T1000 (cell line): ENCODE measurements around the gene IQCE.

Experiments
- DNase-seq: peaks from one replicate; lab custom pipeline; 2025; ENCODE audit warnings: mixed read lengths; lab: John Stamatoyannopoulos, UW

The IQCE gene

DNA sequence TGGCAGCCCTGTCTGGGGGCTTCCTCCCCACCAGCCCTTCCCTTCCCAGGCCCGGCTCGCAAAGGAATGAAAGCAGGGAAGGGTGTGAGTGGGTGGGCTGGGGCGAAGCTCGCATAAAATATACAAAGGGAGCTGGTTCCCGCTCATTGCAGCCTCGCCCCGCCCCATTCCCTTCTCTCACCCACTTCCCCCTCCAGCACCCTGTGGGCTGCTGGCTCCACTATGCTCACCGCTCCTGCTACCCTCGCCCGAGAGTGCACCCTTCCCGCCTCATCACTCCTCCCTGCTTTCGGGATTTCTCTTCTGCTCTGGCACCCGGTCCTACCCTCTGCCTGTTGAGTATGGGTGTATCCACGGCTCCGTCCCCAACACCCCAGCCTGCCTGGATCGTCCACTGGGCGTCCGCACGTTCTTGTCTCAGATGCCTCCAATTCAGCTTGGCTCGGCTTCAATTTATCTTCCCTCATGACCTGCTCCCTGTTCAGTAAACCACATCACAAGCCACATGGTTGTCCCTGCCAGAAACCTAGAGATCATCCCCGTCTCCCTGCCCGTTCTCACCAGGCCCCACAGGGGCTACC is 58.6 kb downstream of the IQCE start:
- DNase-seq = no peak

DNA sequence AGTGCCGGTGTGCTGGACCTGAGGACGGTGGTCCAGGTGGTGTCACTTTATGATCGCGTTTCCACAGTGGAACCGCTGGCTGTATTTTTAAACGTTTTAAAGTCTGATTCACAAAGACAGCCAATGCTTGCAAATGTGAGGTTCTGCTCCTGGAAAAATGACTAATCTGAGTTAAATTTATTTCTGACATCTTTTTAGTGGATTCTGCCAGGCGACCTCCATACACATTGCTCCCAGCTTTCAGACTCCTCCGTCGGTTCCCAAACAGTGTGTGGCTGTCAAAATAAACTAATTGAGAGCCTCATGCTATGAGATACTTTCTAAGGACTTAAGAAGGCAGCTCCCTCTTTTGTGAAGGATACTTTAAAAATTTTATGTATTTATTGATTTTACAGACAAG is 60.3 kb downstream of the IQCE start:
- no peak for DNase-seq

DNA sequence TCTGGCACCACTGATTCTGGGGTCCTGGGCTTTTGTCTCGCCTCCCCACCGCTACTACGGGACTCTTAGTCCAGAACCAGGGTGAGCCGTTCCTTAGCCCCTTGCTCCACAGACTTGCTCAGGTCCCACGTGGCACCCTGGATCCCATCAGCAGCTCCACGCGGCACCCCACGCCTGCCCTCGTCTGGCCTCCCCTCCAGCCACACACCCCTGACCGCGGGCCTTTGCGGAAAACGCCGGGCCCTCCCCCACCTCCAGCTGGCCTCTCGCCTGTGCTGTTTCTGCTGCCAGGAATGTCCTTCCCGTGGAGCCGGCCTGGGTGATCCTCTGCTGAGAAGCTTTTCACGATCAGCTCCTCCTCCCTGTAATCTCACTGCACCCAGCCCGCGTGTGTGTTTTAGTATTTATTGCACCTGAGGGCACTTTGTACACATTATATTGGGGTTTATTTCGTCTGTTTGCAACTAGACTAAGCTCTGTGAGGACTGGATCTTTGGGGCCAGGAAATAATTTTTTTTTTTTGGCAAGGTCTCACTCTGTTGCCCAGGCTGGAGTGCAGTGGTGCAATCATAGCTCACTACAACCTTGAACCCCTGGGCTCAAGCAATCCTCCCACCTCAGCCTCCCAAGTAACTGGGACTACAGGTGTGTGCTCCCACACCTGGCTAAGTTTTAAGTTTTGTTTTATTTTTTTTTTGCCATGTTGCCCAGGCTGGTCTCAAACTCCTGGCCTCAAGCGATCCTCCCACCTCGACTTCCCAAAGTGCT is 62.5 kb downstream of the IQCE start:
- DNase-seq = no peak

DNA sequence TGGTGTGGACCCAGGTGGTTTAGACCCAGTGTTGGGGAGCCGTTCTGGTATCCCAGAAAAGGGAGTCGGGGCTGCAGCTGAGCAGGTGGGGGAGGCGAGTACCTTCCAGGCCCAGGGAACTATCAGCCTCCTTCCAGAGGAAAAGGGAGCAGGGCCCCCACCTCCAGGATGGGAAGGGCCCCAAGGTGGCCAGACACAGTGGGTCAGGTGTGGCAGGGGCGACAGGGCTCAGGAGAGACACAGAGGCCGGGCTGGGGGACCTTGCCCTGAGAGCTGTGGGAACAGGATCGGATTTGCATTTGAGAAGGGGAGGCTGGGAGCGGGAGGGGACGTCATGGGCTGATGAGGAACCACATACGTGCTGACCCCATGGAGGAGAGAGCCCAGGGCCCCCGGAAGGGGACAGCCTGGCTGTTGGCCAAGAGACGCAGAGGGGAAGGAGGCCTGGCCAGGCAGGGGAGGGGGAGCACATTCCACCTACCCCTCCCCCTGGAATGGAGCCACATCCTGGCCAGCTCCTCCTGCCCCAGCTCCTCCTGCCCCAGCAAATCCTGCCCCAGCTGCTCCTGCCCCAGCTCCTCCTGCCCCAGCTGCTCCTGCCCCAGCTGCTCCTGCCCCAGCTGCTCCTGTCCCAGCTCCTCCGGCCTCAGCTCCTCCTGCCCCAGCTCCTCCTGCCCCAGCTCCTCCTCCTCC is 63.3 kb downstream of the IQCE start:
- DNase-seq = no peak

DNA sequence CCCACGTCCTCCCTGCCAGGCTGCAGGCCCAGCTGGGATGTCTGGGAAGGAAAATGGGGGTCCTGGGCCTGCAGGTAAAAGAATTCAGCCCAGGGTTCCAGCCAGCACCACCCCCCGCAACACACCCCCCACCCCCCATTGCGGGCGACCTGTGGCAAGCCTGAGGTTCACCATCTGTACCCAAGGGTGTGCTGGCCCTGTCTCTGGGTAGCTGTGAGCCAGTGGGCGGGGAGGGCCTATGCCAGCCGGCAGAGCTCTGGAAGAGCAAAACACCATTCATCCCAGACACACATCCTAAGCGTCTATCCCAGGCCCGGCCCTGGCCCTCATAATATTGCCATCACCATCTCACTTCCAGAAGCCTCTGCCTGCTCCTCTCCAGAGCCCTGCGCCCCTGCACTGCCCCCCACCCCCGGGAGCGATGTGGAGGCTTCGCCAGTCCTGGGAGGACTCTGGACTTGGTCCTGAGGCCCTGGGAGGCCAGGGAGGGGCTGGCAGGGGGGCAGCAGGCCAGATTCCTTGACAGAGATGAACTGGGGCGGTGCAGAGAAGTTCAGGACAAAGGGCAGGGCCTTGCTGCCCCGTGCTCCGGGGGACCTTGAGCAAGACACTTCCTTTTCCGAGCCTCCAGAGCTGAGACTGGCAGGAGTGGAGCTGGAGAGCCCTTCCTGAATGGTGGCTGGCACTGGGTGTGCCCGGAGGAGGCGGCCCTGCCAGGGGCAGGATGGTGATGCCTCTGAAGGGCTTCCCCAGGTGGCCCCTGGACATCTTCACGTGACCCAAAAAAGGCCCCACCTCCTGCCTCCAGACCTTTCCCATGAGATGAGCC is 64.3 kb downstream of the IQCE start:
- DNase-seq = no peak

DNA sequence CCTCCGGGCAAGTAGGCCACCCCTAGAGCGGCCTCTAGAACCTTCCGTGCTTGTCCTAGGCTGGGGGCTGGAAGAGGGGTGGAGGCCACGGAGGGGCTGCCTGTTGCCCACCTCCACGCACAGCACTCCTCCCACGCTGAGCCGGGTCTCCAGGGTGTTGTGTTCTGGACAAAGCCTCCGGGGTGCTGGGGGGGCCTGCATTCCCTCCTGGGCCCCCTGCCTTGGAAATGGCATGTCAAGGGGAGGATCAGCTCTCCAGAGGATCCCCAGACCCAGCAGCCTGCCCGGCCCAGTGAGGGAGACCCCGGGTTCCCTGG is 64.9 kb downstream of the IQCE start:
- no peak for DNase-seq

DNA sequence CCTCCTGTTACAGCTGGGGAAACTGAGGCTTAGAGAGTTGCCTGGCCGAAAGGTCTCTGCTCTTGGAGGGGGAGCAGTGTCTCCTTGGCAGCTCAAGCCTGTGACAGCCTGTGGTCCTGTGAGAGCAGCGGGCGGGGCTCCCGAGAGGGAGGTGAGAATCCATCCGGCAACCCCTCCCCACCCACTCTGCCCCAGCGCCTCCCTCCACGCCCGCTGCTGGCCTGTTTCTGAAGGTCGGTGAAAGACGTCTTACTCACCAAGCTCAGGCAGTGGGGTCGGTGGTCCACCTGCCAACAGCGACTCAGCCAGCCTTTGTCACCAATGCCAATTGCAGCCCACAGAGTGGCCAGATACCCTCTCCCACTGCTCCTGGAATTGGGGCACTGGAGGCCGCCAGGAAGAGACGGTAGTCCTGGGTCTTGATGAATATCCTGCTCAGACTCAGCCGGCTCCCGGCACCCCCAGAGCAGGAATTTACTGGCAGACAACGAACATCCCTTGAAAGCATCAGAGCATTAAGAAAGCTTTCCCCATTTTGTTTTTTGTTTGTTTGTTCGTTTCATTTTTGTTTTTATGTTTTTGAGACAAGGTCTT is 65.6 kb downstream of the IQCE start:
- no peak for DNase-seq

DNA sequence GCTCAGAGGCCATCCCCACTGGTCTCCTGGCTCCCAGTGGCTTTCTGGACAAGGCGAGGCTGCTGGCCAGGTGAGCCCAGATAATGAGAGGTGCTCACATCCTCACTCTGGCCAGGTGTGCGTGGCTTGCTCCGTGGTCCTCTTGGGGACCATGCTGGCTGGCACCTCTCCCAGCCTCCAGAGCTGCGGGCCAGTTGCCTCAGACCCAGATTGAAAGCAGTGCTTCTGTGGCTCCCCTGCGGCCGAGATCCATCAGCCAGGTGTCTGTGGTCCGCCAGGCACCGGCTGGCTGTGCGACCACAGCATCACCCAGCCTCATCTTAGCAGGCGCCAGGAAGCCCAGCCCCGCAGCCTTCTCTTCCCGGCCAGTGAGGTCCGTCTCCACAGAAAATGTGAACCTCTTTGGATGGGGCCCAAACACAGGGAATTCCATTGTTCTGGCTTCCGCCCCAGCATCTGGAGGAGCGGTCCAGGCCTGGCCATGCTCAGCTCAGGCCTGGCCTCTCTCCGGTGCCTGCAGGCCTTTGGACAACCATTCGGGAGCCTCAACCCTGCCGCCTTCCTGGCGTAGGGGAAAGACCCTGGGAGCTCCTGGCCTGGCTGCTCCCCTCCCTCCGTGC is 67.8 kb downstream of the IQCE start:
- no peak for DNase-seq

DNA sequence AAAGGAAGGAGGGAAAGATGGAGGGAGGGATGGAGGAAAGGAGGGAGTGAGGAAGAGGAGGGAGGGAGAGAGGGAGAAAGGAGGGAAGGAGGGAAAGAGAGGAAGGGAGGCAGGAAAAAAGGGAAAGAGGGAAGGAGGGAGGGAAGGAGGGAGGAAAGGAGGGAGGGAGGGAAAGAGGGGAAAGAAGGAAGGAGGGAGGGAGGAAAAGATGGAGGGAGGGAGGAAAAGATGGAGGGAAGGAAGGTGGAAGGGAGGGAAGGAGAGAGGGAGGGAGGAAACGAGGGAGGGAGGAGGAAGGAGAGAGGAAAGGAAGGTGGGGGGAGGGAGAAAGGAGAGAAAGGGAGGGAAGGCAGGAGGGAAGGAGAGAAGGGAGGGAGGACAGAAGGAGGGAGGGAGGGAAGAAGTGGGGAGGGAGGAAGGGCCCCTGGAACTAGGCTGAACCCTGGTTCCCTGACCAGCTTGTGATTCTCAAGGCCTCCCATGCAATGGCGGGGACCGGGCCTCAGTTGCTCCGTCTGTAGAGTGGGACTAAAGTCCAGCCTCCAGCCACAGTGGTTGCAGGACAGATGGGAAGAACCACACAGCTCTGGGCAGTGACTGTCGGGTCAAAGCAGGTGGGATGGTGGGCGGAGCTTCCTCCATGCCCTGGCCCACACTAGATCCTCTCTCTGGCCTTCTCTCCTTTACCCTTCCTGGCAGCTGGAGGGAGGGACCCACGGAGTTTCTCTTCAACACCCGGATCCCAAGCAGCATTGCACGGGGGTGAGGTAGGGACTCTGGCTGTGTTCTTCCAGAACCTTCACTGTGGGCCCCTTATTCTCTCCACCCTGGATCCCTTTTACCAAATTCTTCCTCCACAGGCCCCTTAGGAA is 68.7 kb downstream of the IQCE start:
- no peak for DNase-seq

DNA sequence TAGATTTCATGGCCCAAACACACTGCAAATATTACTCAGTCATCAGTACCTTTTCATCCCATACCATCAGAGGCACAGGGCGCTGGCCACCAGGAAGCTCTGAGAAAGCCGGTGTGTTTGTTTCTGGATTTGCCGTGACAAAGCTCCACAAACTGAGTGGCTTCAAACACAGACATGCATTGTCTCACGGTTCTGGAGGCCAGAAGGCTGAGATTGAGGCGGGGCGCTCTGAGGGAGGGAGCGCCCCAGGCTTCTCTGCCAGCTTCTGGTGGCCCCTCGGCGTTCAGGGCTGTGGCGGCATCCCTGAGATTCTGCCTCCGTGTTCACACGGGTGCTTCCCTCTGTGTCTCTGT is 69.3 kb downstream of the IQCE start:
- no peak for DNase-seq

DNA sequence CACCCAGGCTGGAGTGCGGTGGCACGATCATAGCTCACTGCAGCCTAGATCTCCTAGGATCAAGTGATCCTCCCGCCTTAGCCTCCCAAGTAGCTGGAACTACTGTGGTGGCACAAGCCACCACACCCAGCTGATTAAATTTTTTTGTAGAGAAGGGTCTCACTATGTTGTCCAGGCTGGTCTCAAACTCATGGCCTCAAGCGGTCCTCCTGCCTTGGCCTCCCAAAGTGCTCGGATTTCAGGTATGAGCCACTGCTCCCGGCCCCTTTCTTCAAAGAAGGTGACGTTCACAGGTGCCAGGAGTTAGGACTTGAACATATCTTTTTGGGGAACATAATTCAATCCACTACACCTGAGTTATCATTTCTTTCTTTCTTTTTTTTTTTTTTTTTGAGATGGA is 70.1 kb downstream of the IQCE start:
- no peak for DNase-seq

DNA sequence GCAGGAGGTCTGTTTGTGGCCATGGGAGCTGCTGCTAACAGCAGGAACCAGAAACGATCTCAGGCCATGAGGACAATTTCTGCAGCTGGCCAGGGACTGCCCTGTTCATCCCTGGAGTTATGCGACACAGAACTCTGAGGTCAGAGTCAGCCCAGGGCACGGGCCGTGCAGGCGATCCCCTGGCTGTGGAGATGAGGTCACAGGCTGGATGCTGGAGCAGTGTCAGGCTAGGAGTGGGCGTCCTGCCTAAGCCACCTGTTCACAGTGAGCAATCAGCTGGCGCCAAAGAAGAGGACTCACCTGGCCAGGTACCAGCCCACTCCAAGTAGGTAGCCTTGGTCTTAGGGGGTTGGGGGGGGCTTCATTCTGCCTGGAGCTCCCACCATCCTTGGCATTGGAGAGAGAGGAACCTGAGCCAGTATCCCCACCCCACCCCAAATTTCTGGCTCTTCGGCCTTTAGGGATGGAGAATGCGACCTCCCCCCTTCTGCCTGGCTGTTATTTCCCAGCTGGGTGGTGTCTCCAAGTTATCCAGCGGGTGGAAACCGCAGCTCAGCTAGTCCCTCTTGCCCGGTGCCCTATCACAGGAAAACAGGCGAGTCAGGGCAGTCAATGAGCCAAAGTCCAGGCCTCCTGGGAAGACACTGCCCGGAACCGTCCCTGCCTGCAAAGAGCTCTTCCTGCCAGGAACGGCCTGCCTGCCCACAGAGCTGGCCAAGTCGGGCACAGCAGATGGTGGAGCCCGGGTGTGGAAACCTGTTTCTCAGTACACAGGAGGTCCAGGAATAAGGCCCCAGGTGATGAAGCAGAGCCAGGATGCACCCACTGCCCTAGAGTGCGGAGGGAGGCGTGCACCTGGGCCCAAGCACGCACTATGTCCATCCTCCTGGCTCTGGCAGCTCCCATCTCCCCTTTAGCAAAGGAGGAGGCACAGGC is 71.2 kb downstream of the IQCE start:
- DNase-seq = no peak

DNA sequence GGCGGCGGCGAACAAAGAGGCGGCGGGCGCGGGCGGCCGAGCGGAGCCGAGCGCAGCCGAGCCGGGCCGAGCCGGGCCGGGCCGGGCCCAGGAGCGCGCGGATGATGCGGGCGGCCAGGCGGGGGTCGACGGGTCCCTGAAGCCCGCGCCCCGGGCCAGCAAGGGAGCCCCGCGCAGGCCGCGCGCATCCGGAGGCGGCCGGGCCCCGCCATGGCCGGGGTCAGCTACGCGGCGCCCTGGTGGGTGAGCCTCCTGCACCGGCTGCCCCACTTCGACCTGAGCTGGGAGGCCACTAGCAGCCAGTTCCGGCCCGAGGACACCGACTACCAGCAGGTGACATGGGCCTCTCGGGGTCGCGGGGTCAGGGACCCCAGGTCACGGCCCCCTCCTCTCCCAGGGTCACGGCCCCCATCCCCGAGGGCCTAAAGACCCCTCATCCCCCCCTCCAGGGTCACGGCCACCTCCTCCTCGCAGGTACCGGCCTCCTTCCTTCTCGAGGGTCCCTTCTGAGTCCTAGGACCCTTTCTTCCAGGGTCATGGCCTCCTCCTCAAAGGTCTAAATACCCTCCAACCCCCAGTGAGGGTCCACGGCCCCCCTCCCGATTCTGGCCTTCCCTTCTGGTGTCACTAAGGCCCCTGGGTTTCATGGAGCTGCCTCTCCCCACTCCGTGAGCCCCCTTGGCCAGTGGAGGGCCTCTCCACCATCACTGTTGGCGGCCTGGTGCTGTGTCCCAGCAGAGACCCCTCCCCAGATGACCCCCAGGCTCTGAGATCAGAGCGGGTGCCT is 73.4 kb downstream of the IQCE start, which contains the start of gene TTYH3:
Gene TTYH3 (plus strand): TSS at position 41 of the 787 bp plus-strand sequence. CDS start 170 bp downstream, at position 211.
- no peak for DNase-seq

DNA sequence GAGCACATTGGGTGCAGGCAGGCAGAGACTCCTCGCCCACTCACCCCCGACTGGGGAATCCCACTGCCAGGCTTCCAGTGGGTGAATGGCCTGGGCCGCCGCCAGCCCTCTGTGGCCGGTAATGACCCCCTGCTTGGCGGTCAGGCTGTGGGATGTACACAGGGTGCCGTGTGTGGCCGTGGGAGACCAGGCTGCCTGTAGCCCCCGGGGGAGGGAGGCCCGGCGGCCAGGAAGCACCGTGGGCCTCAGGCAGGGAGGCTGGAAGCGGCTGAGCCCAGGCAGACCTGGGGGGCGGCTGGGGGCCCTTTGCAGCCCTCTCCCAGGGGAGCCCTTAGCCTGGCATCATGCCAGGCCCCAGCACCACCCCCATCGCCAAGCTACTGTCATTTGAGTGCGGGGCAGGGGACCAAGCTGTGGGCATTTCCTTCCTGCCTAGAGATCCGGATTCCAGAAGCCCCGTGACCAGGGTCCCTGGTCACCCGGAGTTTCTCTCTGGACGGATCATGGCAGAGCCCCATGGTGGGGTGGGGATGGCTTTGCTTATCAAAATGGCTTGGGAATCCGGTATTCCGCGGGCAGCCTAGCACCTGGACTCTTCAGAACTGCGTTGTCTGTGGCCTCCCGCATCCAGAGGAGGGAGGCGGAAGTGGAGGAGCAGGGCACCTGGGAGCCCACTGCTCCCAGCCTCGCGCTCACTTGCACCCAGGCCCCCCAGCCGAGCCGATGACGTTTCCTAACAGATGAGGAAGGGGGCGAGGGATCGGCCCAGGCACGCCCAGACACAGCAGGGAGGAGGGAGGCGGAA is 74.2 kb downstream of the IQCE start:
- DNase-seq = peak; percentile 73

DNA sequence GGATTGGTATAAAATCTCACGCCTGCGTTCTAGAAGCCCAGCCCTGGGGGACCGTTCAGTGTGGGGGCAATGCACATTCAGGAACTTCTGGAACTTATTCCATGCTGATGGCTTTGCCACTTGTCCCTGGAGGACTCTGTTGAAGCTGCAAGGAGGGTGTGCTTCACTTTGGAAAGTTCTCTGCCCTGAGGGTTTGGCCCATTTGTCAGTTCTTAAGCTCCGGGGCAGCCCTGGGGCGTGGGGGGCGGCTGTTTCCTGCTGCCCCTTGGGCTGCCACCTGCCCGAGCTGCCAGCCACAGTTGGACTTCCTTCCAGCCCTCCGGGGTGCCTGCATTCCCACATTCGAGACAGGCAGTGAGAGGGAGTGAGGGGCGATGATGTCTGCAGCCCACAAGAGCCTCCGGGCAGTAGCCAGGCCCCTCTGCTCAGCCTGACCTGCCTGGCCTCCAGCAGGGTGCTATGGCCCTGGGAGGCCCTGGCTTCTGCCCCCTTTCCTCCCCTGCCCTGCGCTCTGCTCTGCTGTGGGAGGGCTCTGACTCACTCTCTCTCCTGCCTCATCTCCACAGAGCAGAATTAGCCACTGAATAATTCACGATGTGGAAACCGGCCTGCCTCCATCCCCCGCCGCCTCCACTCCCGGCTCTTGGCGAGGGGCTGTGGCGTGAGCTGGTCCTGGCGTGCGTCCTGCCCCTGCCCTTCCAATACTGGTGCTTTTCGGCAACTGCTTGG is 74.9 kb downstream of the IQCE start:
- DNase-seq = peak; percentile 81

DNA sequence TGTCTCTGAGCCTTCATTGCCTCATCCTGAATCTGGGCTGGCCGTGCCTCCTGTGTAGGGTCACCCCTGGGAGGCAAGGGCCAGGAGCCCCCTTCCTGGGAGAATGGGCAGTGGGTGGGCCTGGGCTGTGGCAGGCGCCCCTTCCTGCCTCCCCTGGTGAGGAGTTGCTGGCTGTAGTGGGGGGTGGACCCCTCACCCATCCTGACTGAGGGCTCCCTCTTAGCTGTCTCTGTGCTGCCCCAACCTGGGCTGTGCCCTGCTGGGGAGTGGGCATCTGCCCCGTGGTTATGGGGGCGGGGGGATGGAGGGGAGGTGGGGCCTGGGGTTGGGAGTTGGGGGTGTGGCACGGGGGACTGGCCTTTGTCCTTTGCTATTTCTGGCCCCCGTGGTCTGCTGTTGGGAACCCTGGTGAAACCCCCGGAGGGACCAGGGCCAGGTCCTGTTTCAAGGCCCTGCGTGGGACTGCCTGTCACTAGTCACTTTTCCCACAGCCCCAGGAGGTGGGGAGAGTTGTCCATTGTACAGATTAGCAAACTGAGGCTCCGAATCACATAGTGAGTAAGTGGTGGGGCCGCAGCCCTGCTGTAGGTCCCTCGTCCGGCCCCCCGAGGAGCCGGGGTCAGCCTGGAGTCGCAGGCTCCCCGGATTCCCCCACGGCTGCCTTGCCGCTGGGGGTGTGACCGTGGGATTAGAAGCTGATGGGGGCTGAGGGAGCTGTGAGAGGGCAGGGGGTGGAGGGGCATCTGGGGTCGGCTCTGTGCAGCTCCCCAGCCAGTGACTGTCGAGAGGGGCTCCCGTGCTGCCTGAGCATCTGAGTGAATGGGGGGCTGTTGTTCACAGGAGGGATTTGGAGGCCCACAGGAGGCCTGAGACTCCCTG is 75.7 kb downstream of the IQCE start:
- no peak for DNase-seq
